Upper lobe of left lung (tissue), 6 donors: Measurements from ENCODE around the gene ZBTB39. TPM values are rescaled to one million over a fixed set of nuclear protein-coding genes. Genes with fewer than 3 reads are reported as not detected.

Source experiments
- ATAC-seq, 2 donors: fragments of 200-7000 bp; cut with Tn5 transposase; one replicate each; pipeline ENCODE4 v1.9.1; 2022; ENCODE audit warnings: mild to moderate bottlenecking in 2 of 2, moderate library complexity in 2 of 2; ENCODE audit not compliant: low FRiP score in 2 of 2
- DNase-seq, 2 donors: peaks; one replicate each; pipeline ENCODE4 v3.0.0-alpha.2; 2019 to 2020
- H3K27ac ChIP-seq, 4 donors: fragments of 200-600 bp; sonication (generic); one replicate each; pipeline ENCODE4 v1.5.1; 2016 to 2019
- H3K27me3 ChIP-seq, 4 donors: fragments of 200-600 bp; sonication (generic); one replicate each; pipeline ENCODE4 v1.5.1; 2017 to 2019
- H3K36me3 ChIP-seq, 4 donors: fragments of 200-600 bp; sonication (generic); one replicate each; pipeline ENCODE4 v1.5.1; 2016 to 2019
- H3K4me1 ChIP-seq, 4 donors: fragments of 200-600 bp; sonication (generic); one replicate each; pipeline ENCODE4 v1.5.1; 2018 to 2019
- H3K4me3 ChIP-seq, 4 donors: fragments of 200-600 bp; sonication (generic); one replicate each; pipeline ENCODE4 v1.5.1; 2017 to 2019; ENCODE audit warnings: mild to moderate bottlenecking in 2 of 4, moderate library complexity in 1 of 4
- H3K9me3 ChIP-seq, 4 donors: fragments of 200-600 bp; sonication (generic); one replicate each; pipeline ENCODE4 v1.5.1; 2018 to 2019
- CTCF ChIP-seq, 6 experiments: fragments of 450-650 bp in 4 of 6; fragments of 200-600 bp in 2 of 6; sonication (generic) in 2 of 6; IDR thresholded peaks; one replicate each; pipeline ENCODE4 v1.5.1; 2016 to 2019; ENCODE audit warnings: antibody characterized with exemption in 6 of 6
- EP300 ChIP-seq, 4 donors: sonication (generic); formaldehyde crosslinking; IDR thresholded peaks; one replicate each; pipeline ENCODE4 v1.5.1; 2017; ENCODE audit warnings: antibody characterized with exemption in 4 of 4, control low read depth in 2 of 4
- POLR2A ChIP-seq, 4 donors: fragments of 450-650 bp; IDR thresholded peaks; one replicate each; pipeline ENCODE4 v1.5.1; 2016 to 2017; ENCODE audit warnings: antibody characterized with exemption in 4 of 4, mild to moderate bottlenecking in 2 of 4
- POLR2AphosphoS5 ChIP-seq, 2 donors: sonication (generic); formaldehyde crosslinking; IDR thresholded peaks; one replicate each; pipeline ENCODE4 v1.5.1; 2017; ENCODE audit warnings: antibody characterized with exemption in 2 of 2
- WGBS, 2 donors: methylation state at CpG; one replicate each; pipeline ENCODE4 v1.1.5; 2017 to 2018; 5-methylcytosine and 5-hydroxymethylcytosine counted together
- total RNA-seq, 6 donors: library from RNA; depleted of rRNA in 4 of 6; stranded (reverse); fragments of >200 nt in 4 of 6; gene quantifications; one replicate each; pipeline versions ENCODE4 v1.1.0 to v1.2.1, GENCODE V29; 2016 to 2021
- donor health status: DM: no; HTN: no; CAD: no; lungs with moderate emphysema.
- donor health status: DM: no; HTN: yes; CAD: no; lungs with severe emphysema.

The ZBTB39 gene
- total RNA-seq, 6 donors from 2014 or later: 3.2 to 9.4 (median 6.2) TPM

GRCh38 chr12:57042695-57043094 lies 36.3 kb upstream of the ZBTB39 start:
- TF ChIP-seq POLR2AphosphoS5 (IDR thresholded peaks at IDR 0.05) (no peak), POLR2A (IDR thresholded peaks at IDR 0.05) (no peak)
- ATAC-seq (no peak), DNase-seq (no peak)
- H3K36me3 ChIP-seq: no peaks in the 10 kb centered on the region
- 95 to 100% methylated on average over 2 of the region's 2 CpGs for WGBS, 2 donors
- H3K4me3 ChIP-seq: no peak overlapping the region
- no peaks in the 10 kb centered on the region for H3K9me3 ChIP-seq
- no peaks in the 10 kb centered on the region for H3K27me3 ChIP-seq
- H3K4me1 ChIP-seq: peaks cover 0 to 8% (median 3%) of the 10 kb centered on the region in 4 donors
- no peak overlapping the region for H3K27ac ChIP-seq

GRCh38 chr12:57040750-57041149 lies 34.4 kb upstream of the ZBTB39 start:
- TF ChIP-seq POLR2A (IDR thresholded peaks at IDR 0.05) (no peak), POLR2AphosphoS5 (IDR thresholded peaks at IDR 0.05) (no peak), CTCF (IDR thresholded peaks at IDR 0.05) (no peak), EP300 (IDR thresholded peaks at IDR 0.05) (no peak)
- WGBS, 2 donors: 53 to 59% methylated on average over 2 of the region's 2 CpGs
- H3K4me1 ChIP-seq: no peaks in the 10 kb centered on the region
- no peaks in the 10 kb centered on the region for H3K9me3 ChIP-seq
- no peak overlapping the region for H3K27ac ChIP-seq
- no peaks in the 10 kb centered on the region for H3K36me3 ChIP-seq
- ATAC-seq: no peak
- H3K4me3 ChIP-seq: no peak overlapping the region
- H3K27me3 ChIP-seq: no peaks in the 10 kb centered on the region
- no peak for DNase-seq

- TF ChIP-seq CTCF (IDR thresholded peaks at IDR 0.05) (no peak), POLR2A (IDR thresholded peaks at IDR 0.05) (no peak), EP300 (IDR thresholded peaks at IDR 0.05) (no peak), POLR2AphosphoS5 (IDR thresholded peaks at IDR 0.05) (no peak)
- Histone ChIP-seq H3K4me3 (no peak overlapping the region), H3K4me1 (no peaks in the 10 kb centered on the region), H3K27me3 (no peaks in the 10 kb centered on the region), H3K27ac (no peak overlapping the region), H3K36me3 (no peaks in the 10 kb centered on the region), H3K9me3 (no peaks in the 10 kb centered on the region)
- 92% methylated on average over 4 of the region's 4 CpGs for WGBS, 2 donors
- ATAC-seq: no peak
- no peak for DNase-seq
These were observed 33.9 kb upstream of the ZBTB39 start for GRCh38 chr12:57040211-57040610.

GRCh38 chr12:57039016-57039798 lies 32.9 kb upstream of the ZBTB39 start:
- no peak overlapping the region for H3K4me3 ChIP-seq

GRCh38 chr12:57037264-57037663 lies 30.9 kb upstream of the ZBTB39 start:
- DNase-seq: no peak
- Histone ChIP-seq H3K27ac (no peak overlapping the region), H3K27me3 (no peaks in the 10 kb centered on the region), H3K9me3 (no peaks in the 10 kb centered on the region), H3K4me3 (no peak overlapping the region), H3K36me3 (no peaks in the 10 kb centered on the region), H3K4me1 (no peaks in the 10 kb centered on the region)
- WGBS, 2 donors: 70 to 87% methylated on average over 3 of the region's 3 CpGs
- TF ChIP-seq POLR2A (IDR thresholded peaks at IDR 0.05) (no peak), CTCF (IDR thresholded peaks at IDR 0.05) (no peak), POLR2AphosphoS5 (IDR thresholded peaks at IDR 0.05) (no peak), EP300 (IDR thresholded peaks at IDR 0.05) (no peak)
- ATAC-seq: no peak

More at GRCh38 chr12:57039016-57039798, 32.9 kb upstream of the ZBTB39 start:
- ATAC-seq (no peak), DNase-seq (no peak)
- H3K4me1 ChIP-seq: no peaks in the 10 kb centered on the region
- no peaks in the 10 kb centered on the region for H3K9me3 ChIP-seq
- TF ChIP-seq CTCF (IDR thresholded peaks at IDR 0.05): no peak
- TF ChIP-seq EP300 (IDR thresholded peaks at IDR 0.05): no peak
- no peak for TF ChIP-seq POLR2AphosphoS5 (IDR thresholded peaks at IDR 0.05)
- no peak for TF ChIP-seq POLR2A (IDR thresholded peaks at IDR 0.05)
- H3K27ac ChIP-seq: no peak overlapping the region
- no peaks in the 10 kb centered on the region for H3K36me3 ChIP-seq
- H3K27me3 ChIP-seq: no peaks in the 10 kb centered on the region
- WGBS, 2 donors: 76 to 78% methylated on average over 9 of the region's 9 CpGs
